ENCODE measurements around the gene DDX19B.
"Not testable (repeated sequence)": the region's sequence is repeated elsewhere in the genome, so short reads cannot be mapped to it uniquely, and the experiment has no call there.

DDX19B gene

GRCh38 chr16:70289229-70290094 lies 9.5 kb upstream of the DDX19B start, which contains the start of gene AARS1:
Gene AARS1, minus strand, starts transcription at chr16:70289506. Its CDS starts 6,743 bp downstream, at chr16:70282763.
- DNase-seq, result peak; percentile 93

- DNase-seq, result no peak
Observed at GRCh38 chr16:70290949-70291519, 8.0 kb upstream of the DDX19B start.

- not testable (repeated sequence) for DNase-seq
Observed at GRCh38 chr16:70292148-70292547, 6.8 kb upstream of the DDX19B start.

- no peak for DNase-seq
Observed at GRCh38 chr16:70294385-70295025, 4.5 kb upstream of the DDX19B start.

GRCh38 chr16:70295634-70296033 lies 3.4 kb upstream of the DDX19B start:
- no peak for DNase-seq

- no peak for DNase-seq
Observed at GRCh38 chr16:70301121-70301520, 2.1 kb downstream of the DDX19B start.

GRCh38 chr16:70302745-70303144 lies 3.8 kb downstream of the DDX19B start:
- no peak for DNase-seq

- DNase-seq, result no peak
Observed at GRCh38 chr16:70304892-70305448, 6.0 kb downstream of the DDX19B start.

- no peak for DNase-seq
Observed at GRCh38 chr16:70306880-70307279, 7.9 kb downstream of the DDX19B start.

- not testable (repeated sequence) for DNase-seq
Observed at GRCh38 chr16:70307726-70308125, 8.7 kb downstream of the DDX19B start.

GRCh38 chr16:70320121-70320520 lies 21.1 kb downstream of the DDX19B start:
- no peak for DNase-seq

- no peak for DNase-seq
Observed at GRCh38 chr16:70324998-70325747, 26.2 kb downstream of the DDX19B start.

GRCh38 chr16:70331091-70331490 lies 32.1 kb downstream of the DDX19B start:
- no peak for DNase-seq

GRCh38 chr16:70331588-70332358 lies 32.8 kb downstream of the DDX19B start:
- DNase-seq, result no peak

- DNase-seq, result not testable (repeated sequence)
Observed at GRCh38 chr16:70332728-70333127, 33.7 kb downstream of the DDX19B start.

- no peak for DNase-seq
Observed at GRCh38 chr16:70337814-70338213, 38.8 kb downstream of the DDX19B start.

- DNase-seq, result no peak
Observed at GRCh38 chr16:70341600-70341999, 42.6 kb downstream of the DDX19B start.

GRCh38 chr16:70342016-70342415 lies 43.0 kb downstream of the DDX19B start:
- no peak for DNase-seq

GRCh38 chr16:70345840-70346239 lies 46.9 kb downstream of the DDX19B start:
- DNase-seq, result no peak

GRCh38 chr16:70348991-70349390 lies 50.0 kb downstream of the DDX19B start:
- DNase-seq, result no peak

- DNase-seq, result no peak
Observed at GRCh38 chr16:70349783-70350182, 50.8 kb downstream of the DDX19B start.

GRCh38 chr16:70359552-70359951 lies 60.6 kb downstream of the DDX19B start:
- no peak for DNase-seq
